T-helper 1 cell treated with Interleukin-12 subunit alpha and Interleukin-12 subunit beta and Interleukin-4 antibody, amounts not matched to agents 30 μg/mL and 1 μg/mL, for 36 hours (primary cell): ENCODE results near the gene INPP5A.

Source experiments
- H3K27ac Mint-ChIP-seq: one replicate; pipeline ENCODE4 v1.8.0; 2021; ENCODE audit warnings: mild to moderate bottlenecking, mixed read lengths
- H3K27me3 Mint-ChIP-seq: one replicate; pipeline ENCODE4 v1.8.0; 2021; ENCODE audit warnings: low read depth, mixed read lengths
- H3K36me3 Mint-ChIP-seq: one replicate; pipeline ENCODE4 v1.8.0; 2021; ENCODE audit warnings: low read depth, mixed read lengths
- H3K4me1 Mint-ChIP-seq: one replicate; pipeline ENCODE4 v1.8.0; 2021; ENCODE audit warnings: low read depth, mixed read lengths
- H3K4me3 Mint-ChIP-seq: one replicate; pipeline ENCODE4 v1.8.0; 2021; ENCODE audit warnings: mild to moderate bottlenecking, moderate library complexity, mixed read lengths
- H3K9me3 Mint-ChIP-seq: one replicate; pipeline ENCODE4 v1.8.0; 2021; ENCODE audit warnings: mixed read lengths

Gene INPP5A

GRCh38 chr10:132632851-132633684, 95.5 kb downstream of the INPP5A start:
- H3K9me3 Mint-ChIP-seq: no peaks in the 10 kb centered on the region
- H3K36me3 Mint-ChIP-seq: no peaks in the 10 kb centered on the region
- no peak overlapping the region for H3K4me3 Mint-ChIP-seq
- peaks cover 22% of the 10 kb centered on the region for H3K4me1 Mint-ChIP-seq
- H3K27ac Mint-ChIP-seq: no peak overlapping the region
- H3K27me3 Mint-ChIP-seq: peaks cover 5% of the 10 kb centered on the region

GRCh38 chr10:132634241-132634946, 96.8 kb downstream of the INPP5A start:
- Mint-ChIP-seq H3K36me3 (no peaks in the 10 kb centered on the region), H3K4me1 (peaks cover 20% of the 10 kb centered on the region), H3K27ac (no peak overlapping the region), H3K4me3 (no peak overlapping the region), H3K27me3 (peaks cover 5% of the 10 kb centered on the region), H3K9me3 (no peaks in the 10 kb centered on the region)

GRCh38 chr10:132634947-132635271, 97.3 kb downstream of the INPP5A start:
- H3K4me1 Mint-ChIP-seq: peaks cover 14% of the 10 kb centered on the region
- no peak overlapping the region for H3K4me3 Mint-ChIP-seq

GRCh38 chr10:132636358-132636757, 98.8 kb downstream of the INPP5A start:
- Mint-ChIP-seq H3K9me3 (no peaks in the 10 kb centered on the region), H3K27me3 (peaks cover 5% of the 10 kb centered on the region), H3K36me3 (no peaks in the 10 kb centered on the region), H3K4me1 (peaks cover 12% of the 10 kb centered on the region), H3K27ac (no peak overlapping the region), H3K4me3 (no peak overlapping the region)

More at GRCh38 chr10:132634947-132635271, 97.3 kb downstream of the INPP5A start:
- H3K27ac Mint-ChIP-seq: no peak overlapping the region
- no peaks in the 10 kb centered on the region for H3K36me3 Mint-ChIP-seq
- H3K9me3 Mint-ChIP-seq: no peaks in the 10 kb centered on the region
- H3K27me3 Mint-ChIP-seq: peaks cover 5% of the 10 kb centered on the region

- Mint-ChIP-seq H3K4me1 (peaks cover 17% of the 10 kb centered on the region), H3K27ac (no peak overlapping the region), H3K36me3 (no peaks in the 10 kb centered on the region), H3K4me3 (no peak overlapping the region), H3K9me3 (no peaks in the 10 kb centered on the region), H3K27me3 (peaks cover 5% of the 10 kb centered on the region)
These were observed 100.0 kb downstream of the INPP5A start for GRCh38 chr10:132637477-132638129.

GRCh38 chr10:132638130-132638515, 100.5 kb downstream of the INPP5A start:
- H3K4me1 Mint-ChIP-seq: peaks cover 17% of the 10 kb centered on the region
- H3K27ac Mint-ChIP-seq: no peak overlapping the region
- H3K36me3 Mint-ChIP-seq: no peaks in the 10 kb centered on the region
- no peaks in the 10 kb centered on the region for H3K9me3 Mint-ChIP-seq
- H3K4me3 Mint-ChIP-seq: no peak overlapping the region
- H3K27me3 Mint-ChIP-seq: peaks cover 5% of the 10 kb centered on the region

GRCh38 chr10:132639470-132639869, 101.9 kb downstream of the INPP5A start:
- H3K9me3 Mint-ChIP-seq: no peaks in the 10 kb centered on the region
- H3K27ac Mint-ChIP-seq: no peak overlapping the region
- peaks cover 5% of the 10 kb centered on the region for H3K27me3 Mint-ChIP-seq
- no peak overlapping the region for H3K4me3 Mint-ChIP-seq
- H3K36me3 Mint-ChIP-seq: no peaks in the 10 kb centered on the region
- H3K4me1 Mint-ChIP-seq: peaks cover 11% of the 10 kb centered on the region

GRCh38 chr10:132640326-132641125, 102.9 kb downstream of the INPP5A start:
- Mint-ChIP-seq H3K27me3 (peaks cover 5% of the 10 kb centered on the region), H3K4me3 (no peak overlapping the region), H3K9me3 (no peaks in the 10 kb centered on the region), H3K27ac (no peak overlapping the region), H3K4me1 (peaks cover 11% of the 10 kb centered on the region), H3K36me3 (no peaks in the 10 kb centered on the region)

- Mint-ChIP-seq H3K4me1 (peaks cover 11% of the 10 kb centered on the region), H3K36me3 (no peaks in the 10 kb centered on the region), H3K27me3 (peaks cover 5% of the 10 kb centered on the region), H3K4me3 (no peak overlapping the region), H3K27ac (no peak overlapping the region), H3K9me3 (no peaks in the 10 kb centered on the region)
These were observed 103.8 kb downstream of the INPP5A start for GRCh38 chr10:132641401-132641800.

- no peak overlapping the region for H3K27ac Mint-ChIP-seq
- H3K4me3 Mint-ChIP-seq: no peak overlapping the region
- no peaks in the 10 kb centered on the region for H3K36me3 Mint-ChIP-seq
- H3K4me1 Mint-ChIP-seq: peaks cover 11% of the 10 kb centered on the region
- H3K9me3 Mint-ChIP-seq: no peaks in the 10 kb centered on the region
- peaks cover 5% of the 10 kb centered on the region for H3K27me3 Mint-ChIP-seq
These were observed 104.6 kb downstream of the INPP5A start for GRCh38 chr10:132641966-132642731.

- Mint-ChIP-seq H3K4me3 (no peak overlapping the region), H3K4me1 (peaks cover 8% of the 10 kb centered on the region), H3K27ac (no peak overlapping the region), H3K27me3 (peaks cover under 1% of the 10 kb centered on the region), H3K9me3 (no peaks in the 10 kb centered on the region), H3K36me3 (no peaks in the 10 kb centered on the region)
These were observed 105.1 kb downstream of the INPP5A start for GRCh38 chr10:132642732-132643008.

- no peaks in the 10 kb centered on the region for H3K9me3 Mint-ChIP-seq
- H3K27me3 Mint-ChIP-seq: no peaks in the 10 kb centered on the region
- H3K36me3 Mint-ChIP-seq: no peaks in the 10 kb centered on the region
- peaks cover 6% of the 10 kb centered on the region for H3K4me1 Mint-ChIP-seq
- no peak overlapping the region for H3K27ac Mint-ChIP-seq
- no peak overlapping the region for H3K4me3 Mint-ChIP-seq
These were observed 106.3 kb downstream of the INPP5A start for GRCh38 chr10:132643709-132644526.

- Mint-ChIP-seq H3K4me3 (no peak overlapping the region), H3K36me3 (no peaks in the 10 kb centered on the region), H3K4me1 (peaks cover 6% of the 10 kb centered on the region), H3K27me3 (no peaks in the 10 kb centered on the region), H3K27ac (no peak overlapping the region), H3K9me3 (no peaks in the 10 kb centered on the region)
These were observed 107.1 kb downstream of the INPP5A start for GRCh38 chr10:132644527-132645246.
